ENCODE measurements around the gene ZGRF1.

The ZGRF1 gene

GRCh38 chr4:112591593-112591992 lies 45.1 kb downstream of the ZGRF1 start:
- H3K27ac ChIP-seq: no peak overlapping the region
- no peak for TF ChIP-seq CTCF (conservative IDR thresholded peaks at IDR 0.05)

GRCh38 chr4:112589206-112589605 lies 47.5 kb downstream of the ZGRF1 start:
- no peak for TF ChIP-seq CTCF (conservative IDR thresholded peaks at IDR 0.05)
- no peak overlapping the region for H3K27ac ChIP-seq

- no peak overlapping the region for H3K27ac ChIP-seq
- no peak for TF ChIP-seq CTCF (conservative IDR thresholded peaks at IDR 0.05)
These were observed 50.6 kb downstream of the ZGRF1 start for GRCh38 chr4:112585977-112586736.

- no peak overlapping the region for H3K27ac ChIP-seq
- TF ChIP-seq CTCF (conservative IDR thresholded peaks at IDR 0.05): no peak
These were observed 69.2 kb downstream of the ZGRF1 start for GRCh38 chr4:112567536-112567935.

GRCh38 chr4:112564706-112565270 lies 71.9 kb downstream of the ZGRF1 start:
- no peak overlapping the region for H3K27ac ChIP-seq
- TF ChIP-seq CTCF (conservative IDR thresholded peaks at IDR 0.05): no peak

GRCh38 chr4:112563431-112564200 lies 73.1 kb downstream of the ZGRF1 start:
- no peak for TF ChIP-seq CTCF (conservative IDR thresholded peaks at IDR 0.05)
- H3K27ac ChIP-seq: no peak overlapping the region

GRCh38 chr4:112562254-112562879 lies 74.3 kb downstream of the ZGRF1 start:
- H3K27ac ChIP-seq: no peak overlapping the region
- no peak for TF ChIP-seq CTCF (conservative IDR thresholded peaks at IDR 0.05)

Data from VCaP (cell line).